Panc1 (cell line): Measurements from ENCODE around the gene SPNS3. TPM values are rescaled to one million over a fixed set of nuclear protein-coding genes. Genes with fewer than 3 reads are reported as not detected.

Source experiments
- ATAC-seq: fragments of 200-7000 bp; cut with Tn5 transposase; 2 replicates; pipeline ENCODE4 v1.9.1; 2020; ENCODE audit warnings: mild to moderate bottlenecking, moderate library complexity
- BruUV-seq: library from RNA; stranded (reverse); fragments of 400-500 nt; replicated peaks from 2 replicates; lab custom pipeline; 2021; lab: Mats Ljungman, UMichigan
- CTCF ChIA-PET: fragments of 300-600 bp; sonication (Branson Sonifier 250); formaldehyde crosslinking; loops from one replicate; lab custom pipeline; 2022; ENCODE audit warnings: antibody characterized with exemption; lab: Charles Lee
- POLR2A ChIA-PET: fragments of 300-600 bp; sonication (Branson Sonifier 250); formaldehyde crosslinking; loops from one replicate; lab custom pipeline; 2022; ENCODE audit warnings: antibody characterized with exemption; lab: Charles Lee
- DNase-seq: peaks from one replicate; pipeline ENCODE4 v3.0.0-alpha.2; 2010; ENCODE audit warnings: low read depth, low spot score
- H3K27ac ChIP-seq: 2 replicates; pipeline ENCODE4 v1.5.1; 2011; ENCODE audit warnings: mild to moderate bottlenecking, low read length, inconsistent platforms
- H3K27me3 ChIP-seq: fragments of 200-500 bp; sonication (Bioruptor generic); 2 replicates; pipeline ENCODE4 v1.6.0; 2014; ENCODE audit warnings: low read length, inconsistent platforms; ENCODE audit not compliant: control insufficient read depth, insufficient read depth
- H3K36me3 ChIP-seq: fragments of 200-500 bp; sonication (Bioruptor generic); 2 replicates; pipeline ENCODE4 v1.5.1; 2014; ENCODE audit warnings: inconsistent platforms, mild to moderate bottlenecking, low read length, moderate library complexity; ENCODE audit not compliant: control insufficient read depth, insufficient read depth
- H3K4me1 ChIP-seq: 2 replicates; pipeline ENCODE4 v1.5.1; 2011; ENCODE audit warnings: inconsistent platforms, mild to moderate bottlenecking, low read length, moderate library complexity; ENCODE audit not compliant: control insufficient read depth, insufficient read depth
- H3K4me3 ChIP-seq, 2 experiments: 2 replicates each; pipeline ENCODE4 v1.5.1; 2011 to 2012; ENCODE audit warnings: low read depth in 2 of 2, low read length in 2 of 2, mild to moderate bottlenecking in 2 of 2, inconsistent platforms in 1 of 2, moderate library complexity in 1 of 2
- H3K9me3 ChIP-seq: fragments of 200-500 bp; sonication (Bioruptor generic); 2 replicates; pipeline ENCODE4 v1.5.1; 2014; ENCODE audit warnings: low read depth, mild to moderate bottlenecking, inconsistent platforms, low read length, moderate library complexity; ENCODE audit not compliant: control insufficient read depth, insufficient read depth
- CTCF ChIP-seq: fragments of 450-650 bp; IDR thresholded peaks from 2 replicates; pipeline ENCODE4 v1.5.1; 2017; ENCODE audit warnings: mild to moderate bottlenecking
- POLR2AphosphoS5 ChIP-seq: IDR thresholded peaks from 2 replicates; pipeline ENCODE4 v1.6.1; 2012; ENCODE audit warnings: mild to moderate bottlenecking, low read depth, low read length, moderate library complexity
- REST ChIP-seq, 2 experiments: IDR thresholded peaks; 2 replicates each; pipeline ENCODE4 v1.6.1; 2011 to 2012; ENCODE audit warnings: low read depth in 2 of 2, control low read depth in 1 of 2, low read length in 1 of 2, mild to moderate bottlenecking in 1 of 2, moderate library complexity in 1 of 2; ENCODE audit not compliant: insufficient read depth in 1 of 2
- SIN3A ChIP-seq: IDR thresholded peaks from 2 replicates; pipeline ENCODE4 v1.6.1; 2012; ENCODE audit warnings: low read depth, mild to moderate bottlenecking, low read length, moderate library complexity, borderline replicate concordance; ENCODE audit not compliant: insufficient read depth
- TCF7L2 ChIP-seq: IDR thresholded peaks from 2 replicates; pipeline ENCODE4 v1.6.1; 2011; ENCODE audit warnings: mild to moderate bottlenecking, low read depth, low read length, inconsistent platforms
- in situ Hi-C: cut with HindIII; loops from 2 replicates; pipeline ENCODE4 v1.10.0; 2016; ENCODE audit warnings: low sequenced_read_pairs, low pct_unique_long_range_greater_than_20kb
- intact Hi-C: fragments of 100-400 bp; cut with micrococcal nuclease; formaldehyde crosslinking; loops from one replicate; pipeline ENCODE4 v1.10.0; 2022; ENCODE audit not compliant: unreplicated experiment
- total RNA-seq: library from RNA; stranded (reverse); gene quantifications from one replicate; pipeline ENCODE4 v1.2.1, GENCODE V29; 2021; ENCODE audit not compliant: unreplicated experiment

Gene SPNS3
- total RNA-seq, 1 experiment from 2014 or later = 0.10 TPM

GRCh38 chr17:4438162-4438944 lies 4.6 kb downstream of the SPNS3 start:
- no peak overlapping the region for H3K27ac ChIP-seq
- in situ Hi-C loops (no loop called here), intact Hi-C loops (no loop called here)
- no peaks in the 10 kb centered on the region for H3K27me3 ChIP-seq
- CTCF ChIA-PET = no interaction called here
- H3K4me3 ChIP-seq = no peak overlapping the region
- TF ChIP-seq TCF7L2 (no peak), SIN3A (no peak), POLR2AphosphoS5 (no peak), REST (IDR thresholded peaks at IDR 0.05; ENCODE audit: insufficient read depth in 1 of 2, low read depth in 2 of 2, low read length in 1 of 2) (no peak), CTCF (no peak)
- POLR2A ChIA-PET = no interaction called here
- no peaks in the 10 kb centered on the region for H3K36me3 ChIP-seq
- ATAC-seq = no peak
- no TSS peak for BruUV-seq
- DNase-seq = no peak
- no peaks in the 10 kb centered on the region for H3K9me3 ChIP-seq
- no peaks in the 10 kb centered on the region for H3K4me1 ChIP-seq

- no TSS peak for BruUV-seq
- ATAC-seq (no peak), DNase-seq (no peak)
- H3K4me3 ChIP-seq = no peak overlapping the region
- ChIA-PET CTCF (no interaction called here), POLR2A (no interaction called here)
- no peaks in the 10 kb centered on the region for H3K9me3 ChIP-seq
- H3K27ac ChIP-seq = no peak overlapping the region
- no peaks in the 10 kb centered on the region for H3K27me3 ChIP-seq
- no peaks in the 10 kb centered on the region; the same call in 1 of the 2 replicates for H3K4me1 ChIP-seq
- H3K36me3 ChIP-seq = no peaks in the 10 kb centered on the region
- TF ChIP-seq CTCF (no peak), POLR2AphosphoS5 (no peak), REST (IDR thresholded peaks at IDR 0.05; ENCODE audit: insufficient read depth in 1 of 2, low read depth in 2 of 2, low read length in 1 of 2) (no peak), TCF7L2 (no peak), SIN3A (no peak)
- intact Hi-C loops (no loop called here), in situ Hi-C loops (no loop called here)
These were observed 6.3 kb downstream of the SPNS3 start for GRCh38 chr17:4440021-4440420.
